HCT116 (cell line): ENCODE data around the gene MYO1E.

Experiments
- CEBPB ChIP-seq: IDR thresholded peaks from 2 replicates; pipeline ENCODE4 v1.6.1; 2012; ENCODE audit warnings: low read depth
- EZH2phosphoT487 ChIP-seq: fragments of 200-600 bp; IDR thresholded peaks from 2 replicates; pipeline ENCODE4 v1.6.1; 2018; ENCODE audit warnings: antibody characterized with exemption, borderline replicate concordance
- POLR2A ChIP-seq: IDR thresholded peaks from 2 replicates; pipeline ENCODE4 v1.7.0; 2011; ENCODE audit warnings: borderline replicate concordance; ENCODE audit not compliant: insufficient read depth, insufficient read length; ENCODE audit errors: extremely low read depth
- SP1 ChIP-seq: IDR thresholded peaks from 2 replicates; pipeline ENCODE4 v1.6.1; 2012; ENCODE audit warnings: low read depth
- SRF ChIP-seq: IDR thresholded peaks from 2 replicates; pipeline ENCODE4 v1.6.1; 2012; ENCODE audit warnings: low read depth
- TCF7L2 ChIP-seq: IDR thresholded peaks from 2 replicates; pipeline ENCODE4 v1.7.0; 2011; ENCODE audit warnings: borderline replicate concordance, inconsistent platforms; ENCODE audit not compliant: insufficient read depth, insufficient read length; ENCODE audit errors: extremely low read depth
- YY1 ChIP-seq: IDR thresholded peaks from 2 replicates; pipeline ENCODE4 v1.6.1; 2011; ENCODE audit warnings: low read length, low read depth, moderate library complexity, mild to moderate bottlenecking; ENCODE audit not compliant: insufficient replicate concordance; ENCODE audit errors: extremely low read depth
- TF ChIP-seq, protein P1 (sequence below), 3 experiments: fragments of 200-600 bp in 1 of 3; sonication (generic) in 1 of 3; IDR thresholded peaks in 2 of 3; conservative IDR thresholded peaks in 1 of 3; 2 replicates each; pipeline ENCODE4 v1.5.1; 2012 to 2017; ENCODE audit warnings: low read depth in 2 of 3, low read length in 2 of 3, antibody characterized with exemption in 1 of 3, borderline replicate concordance in 1 of 3, control low read depth in 1 of 3, mild to moderate bottlenecking in 1 of 3, mixed read lengths in 1 of 3, mixed run types in 1 of 3, moderate library complexity in 1 of 3; ENCODE audit not compliant: insufficient read depth in 1 of 3
- TF ChIP-seq, protein P2 (sequence below): IDR thresholded peaks from 2 replicates; pipeline ENCODE4 v1.6.1; 2012

DNA sequence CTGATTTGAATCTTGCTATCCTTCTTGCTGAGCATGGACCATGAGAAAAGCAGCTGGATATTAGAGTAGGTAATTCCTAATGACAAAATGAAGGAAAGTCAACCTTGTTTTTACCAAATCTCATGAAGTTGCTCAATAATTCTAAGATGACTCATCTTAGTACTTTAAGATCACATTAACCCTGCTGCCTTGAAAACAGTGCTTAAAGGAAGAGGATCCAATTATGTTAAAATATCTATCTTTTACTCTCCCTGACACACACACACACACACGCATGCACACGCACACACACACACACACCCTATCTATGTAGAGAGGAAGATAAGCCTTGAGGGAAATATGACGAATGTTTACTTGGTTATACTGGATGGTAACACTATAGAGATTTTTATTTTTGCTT lies 16.0 kb upstream of the MYO1E start:
- no peak for TF ChIP-seq EZH2phosphoT487
- TF ChIP-seq, protein P1, sequence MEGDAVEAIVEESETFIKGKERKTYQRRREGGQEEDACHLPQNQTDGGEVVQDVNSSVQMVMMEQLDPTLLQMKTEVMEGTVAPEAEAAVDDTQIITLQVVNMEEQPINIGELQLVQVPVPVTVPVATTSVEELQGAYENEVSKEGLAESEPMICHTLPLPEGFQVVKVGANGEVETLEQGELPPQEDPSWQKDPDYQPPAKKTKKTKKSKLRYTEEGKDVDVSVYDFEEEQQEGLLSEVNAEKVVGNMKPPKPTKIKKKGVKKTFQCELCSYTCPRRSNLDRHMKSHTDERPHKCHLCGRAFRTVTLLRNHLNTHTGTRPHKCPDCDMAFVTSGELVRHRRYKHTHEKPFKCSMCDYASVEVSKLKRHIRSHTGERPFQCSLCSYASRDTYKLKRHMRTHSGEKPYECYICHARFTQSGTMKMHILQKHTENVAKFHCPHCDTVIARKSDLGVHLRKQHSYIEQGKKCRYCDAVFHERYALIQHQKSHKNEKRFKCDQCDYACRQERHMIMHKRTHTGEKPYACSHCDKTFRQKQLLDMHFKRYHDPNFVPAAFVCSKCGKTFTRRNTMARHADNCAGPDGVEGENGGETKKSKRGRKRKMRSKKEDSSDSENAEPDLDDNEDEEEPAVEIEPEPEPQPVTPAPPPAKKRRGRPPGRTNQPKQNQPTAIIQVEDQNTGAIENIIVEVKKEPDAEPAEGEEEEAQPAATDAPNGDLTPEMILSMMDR (IDR thresholded peaks at IDR 0.05 in 2 of 3, conservative IDR thresholded peaks at IDR 0.05 in 1 of 3; ENCODE audit: borderline replicate concordance in 1 of 3, insufficient read depth in 1 of 3, low read depth in 2 of 3, low read length in 2 of 3) = no peak
- no peak for TF ChIP-seq TCF7L2
- no peak for TF ChIP-seq SP1
- no peak for TF ChIP-seq SRF
- peak; percentile 78 for TF ChIP-seq CEBPB
- TF ChIP-seq POLR2A = no peak
- no peak for TF ChIP-seq YY1
- TF ChIP-seq, protein P2, sequence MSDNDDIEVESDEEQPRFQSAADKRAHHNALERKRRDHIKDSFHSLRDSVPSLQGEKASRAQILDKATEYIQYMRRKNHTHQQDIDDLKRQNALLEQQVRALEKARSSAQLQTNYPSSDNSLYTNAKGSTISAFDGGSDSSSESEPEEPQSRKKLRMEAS = no peak
